H1 (cell line): ENCODE measurements around the gene CELF1. TPM values are rescaled to one million over a fixed set of nuclear protein-coding genes. Genes with fewer than 3 reads are reported as not detected.

ENCODE experiments used
- CTCF ChIA-PET: fragments of 300-600 bp; sonication (Branson Sonifier 250); formaldehyde crosslinking; loops from one replicate; lab custom pipeline; 2021; ENCODE audit not compliant: partially characterized antibody; lab: Charles Lee
- POLR2A ChIA-PET: fragments of 300-600 bp; sonication (Branson Sonifier 250); formaldehyde crosslinking; loops from one replicate; lab custom pipeline; 2021; ENCODE audit warnings: inconsistent platforms; ENCODE audit not compliant: partially characterized antibody; lab: Charles Lee
- DNase-seq, 2 experiments: peaks; one replicate each; pipeline versions ENCODE4 v3.0.0 to v3.0.0-alpha.2; 2010 to 2022; ENCODE audit warnings: low spot score in 2 of 2, low read depth in 1 of 2, mixed read lengths in 1 of 2
- FAIRE-seq: peaks from 2 replicates; lab custom pipeline; 2011; peaks lifted over from hg19 to GRCh38; lab: Jason Lieb, UNC
- H2AFZ ChIP-seq: 2 replicates; pipeline ENCODE4 v1.8.1; 2012; ENCODE audit warnings: low read length, inconsistent platforms
- H2AK5ac ChIP-seq: 2 replicates; pipeline ENCODE4 v1.6.1; 2013; ENCODE audit warnings: low read depth, low read length
- H2BK120ac ChIP-seq: replicated peaks from 2 replicates; pipeline ENCODE3; 2013; ENCODE audit warnings: low read depth, low read length, inconsistent platforms
- H2BK12ac ChIP-seq: 2 replicates; pipeline ENCODE4 v1.6.1; 2013; ENCODE audit warnings: low read depth, low read length
- H2BK15ac ChIP-seq: 2 replicates; pipeline ENCODE4 v1.6.1; 2013; ENCODE audit warnings: low read length
- H2BK20ac ChIP-seq: 2 replicates; pipeline ENCODE4 v1.6.1; 2013; ENCODE audit warnings: low read length
- H2BK5ac ChIP-seq: 2 replicates; pipeline ENCODE4 v1.6.1; 2013; ENCODE audit warnings: low read depth, low read length
- H3K14ac ChIP-seq: 2 replicates; pipeline ENCODE4 v1.6.1; 2013; ENCODE audit warnings: inconsistent platforms; ENCODE audit not compliant: insufficient read length
- H3K18ac ChIP-seq: 2 replicates; pipeline ENCODE4 v1.6.1; 2013; ENCODE audit warnings: low read length; ENCODE audit errors: extremely low read depth
- H3K23ac ChIP-seq: 2 replicates; pipeline ENCODE4 v1.6.1; 2013; ENCODE audit warnings: inconsistent platforms; ENCODE audit not compliant: insufficient read length
- H3K23me2 ChIP-seq: 2 replicates; pipeline ENCODE4 v1.6.1; 2013; ENCODE audit warnings: low read depth, low read length
- H3K27ac ChIP-seq: 2 replicates; pipeline ENCODE4 v1.6.1; 2011; ENCODE audit warnings: low read depth, low read length, inconsistent platforms
- H3K27me3 ChIP-seq, 4 experiments: replicated peaks in 1 of 4; 1 replicate in 1 of 4; 2 replicates in 3 of 4; pipeline versions ENCODE4 v1.6.1 to v1.8.1; 2011 to 2013; ENCODE audit warnings: low read length in 3 of 4, mild to moderate bottlenecking in 3 of 4, inconsistent platforms in 2 of 4, mixed read lengths in 2 of 4, moderate library complexity in 1 of 4; ENCODE audit not compliant: control insufficient read depth in 3 of 4, insufficient read depth in 3 of 4; ENCODE audit errors: extremely low read depth in 1 of 4
- H3K36me3 ChIP-seq, 4 experiments: 2 replicates each; pipeline versions ENCODE4 v1.6.1 to v1.8.1; 2011 to 2013; ENCODE audit warnings: mild to moderate bottlenecking in 4 of 4, low read length in 3 of 4, moderate library complexity in 2 of 4, control low read depth in 1 of 4, inconsistent platforms in 1 of 4; ENCODE audit not compliant: insufficient read depth in 4 of 4, control insufficient read depth in 2 of 4
- H3K4ac ChIP-seq: replicated peaks from 2 replicates; pipeline ENCODE3; 2013; ENCODE audit warnings: low read length, low read depth, mixed read lengths, inconsistent platforms; ENCODE audit not compliant: insufficient read length
- H3K4me1 ChIP-seq, 4 experiments: replicated peaks in 1 of 4; 1 replicate in 1 of 4; 2 replicates in 3 of 4; pipeline versions ENCODE4 v1.6.1 to v1.8.1; 2011 to 2013; ENCODE audit warnings: low read length in 3 of 4, inconsistent platforms in 2 of 4, mixed read lengths in 1 of 4; ENCODE audit not compliant: insufficient read depth in 4 of 4, control insufficient read depth in 3 of 4
- H3K4me2 ChIP-seq, 2 experiments: 2 replicates each; pipeline versions ENCODE4 v1.6.1 to v1.8.1; 2011 to 2013; ENCODE audit warnings: low read depth in 2 of 2, low read length in 2 of 2, control low read depth in 1 of 2, inconsistent platforms in 1 of 2, mild to moderate bottlenecking in 1 of 2; ENCODE audit not compliant: insufficient read depth in 1 of 2
- H3K4me3 ChIP-seq, 4 experiments: fragments of 200-600, 300-600 bp in 1 of 4; sonication (generic), shearing (Covaris generic), sonication (Bioruptor Twin) in 1 of 4; 2 replicates each; pipeline versions ENCODE4 v1.5.1 to v1.8.1; 2011 to 2016; ENCODE audit warnings: low read length in 4 of 4, low read depth in 3 of 4, control low read depth in 2 of 4, inconsistent platforms in 2 of 4, mild to moderate bottlenecking in 2 of 4, mixed read lengths in 1 of 4, moderate library complexity in 1 of 4; ENCODE audit not compliant: insufficient read depth in 2 of 4; ENCODE audit errors: extremely low read depth in 1 of 4
- H3K56ac ChIP-seq: replicated peaks from 2 replicates; pipeline ENCODE3; 2013; ENCODE audit warnings: low read depth, mild to moderate bottlenecking, mixed read lengths, low read length, inconsistent platforms; ENCODE audit not compliant: insufficient read length
- H3K79me1 ChIP-seq: 2 replicates; pipeline ENCODE4 v1.6.1; 2013; ENCODE audit warnings: low read depth, low read length, control low read depth
- H3K79me2 ChIP-seq, 2 experiments: 2 replicates each; pipeline versions ENCODE4 v1.6.1 to v1.8.1; 2012 to 2013; ENCODE audit warnings: low read length in 2 of 2, mild to moderate bottlenecking in 2 of 2, inconsistent platforms in 1 of 2; ENCODE audit not compliant: insufficient read depth in 2 of 2, control insufficient read depth in 1 of 2
- H3K9ac ChIP-seq, 4 experiments: replicated peaks in 1 of 4; 1 replicate in 1 of 4; 2 replicates in 3 of 4; pipeline versions ENCODE4 v1.6.1 to v1.8.1; 2011 to 2013; ENCODE audit warnings: low read depth in 3 of 4, low read length in 3 of 4, control low read depth in 2 of 4, mild to moderate bottlenecking in 2 of 4, moderate library complexity in 2 of 4, inconsistent platforms in 1 of 4; ENCODE audit errors: extremely low read depth in 1 of 4
- H3K9me3 ChIP-seq, 2 experiments: 2 replicates each; pipeline versions ENCODE4 v1.6.1 to v1.8.1; 2012 to 2013; ENCODE audit warnings: mild to moderate bottlenecking in 2 of 2, moderate library complexity in 2 of 2, control low read depth in 1 of 2, inconsistent platforms in 1 of 2, low read depth in 1 of 2, low read length in 1 of 2, mixed read lengths in 1 of 2; ENCODE audit not compliant: insufficient read depth in 2 of 2
- H4K20me1 ChIP-seq, 2 experiments: replicated peaks in 1 of 2; 2 replicates each; pipeline versions ENCODE3 to v1.8.1; 2011 to 2013; ENCODE audit warnings: inconsistent platforms in 2 of 2, low read length in 2 of 2, mild to moderate bottlenecking in 1 of 2; ENCODE audit not compliant: insufficient read depth in 2 of 2, control insufficient read depth in 1 of 2
- H4K5ac ChIP-seq: 2 replicates; pipeline ENCODE4 v1.6.1; 2013; ENCODE audit warnings: low read length, low read depth, mixed read lengths, inconsistent platforms; ENCODE audit not compliant: insufficient read length
- H4K8ac ChIP-seq: 2 replicates; pipeline ENCODE4 v1.8.0; 2013; ENCODE audit warnings: mild to moderate bottlenecking, moderate library complexity, low read length, inconsistent platforms; ENCODE audit not compliant: insufficient read depth; ENCODE audit errors: extremely low read depth
- H4K91ac ChIP-seq: replicated peaks from 2 replicates; pipeline ENCODE3; 2013; ENCODE audit warnings: low read length, mixed read lengths, inconsistent platforms; ENCODE audit not compliant: insufficient read length
- CBX5 ChIP-seq: fragments of 300-800, 300-1000 bp; sonication (generic); IDR thresholded peaks from 2 replicates; pipeline ENCODE4 v1.7.1; 2016; ENCODE audit warnings: antibody characterized with exemption, low read length, low read depth
- CBX8 ChIP-seq: fragments of 300-800, 300-1000 bp; sonication (generic); IDR thresholded peaks from 2 replicates; pipeline ENCODE4 v1.7.1; 2016; ENCODE audit warnings: low read depth, low read length, borderline replicate concordance
- CTBP2 ChIP-seq: IDR thresholded peaks from 2 replicates; pipeline ENCODE4 v1.7.0; 2011; ENCODE audit warnings: borderline replicate concordance, mild to moderate bottlenecking, moderate library complexity, mixed read lengths, low read length; ENCODE audit not compliant: insufficient read depth, insufficient read length
- HDAC6 ChIP-seq: IDR thresholded peaks from one replicate; pipeline ENCODE4 v1.7.1; 2012; ENCODE audit warnings: low read depth, mild to moderate bottlenecking, inconsistent platforms, low read length, moderate library complexity
- KDM1A ChIP-seq: fragments of 200-600, 300-600 bp; sonication (generic); IDR thresholded peaks from 2 replicates; pipeline ENCODE4 v1.7.1; 2016; ENCODE audit warnings: mild to moderate bottlenecking, low read length, borderline replicate concordance
- NRF1 ChIP-seq: IDR thresholded peaks from 2 replicates; pipeline ENCODE4 v1.6.1; 2011; ENCODE audit warnings: mild to moderate bottlenecking, low read depth, low read length, improper control_type of control experiment
- PHF8 ChIP-seq: fragments of 200-600 bp; sonication (generic); conservative IDR thresholded peaks from 2 replicates; pipeline ENCODE4 v1.7.1; 2012; ENCODE audit warnings: low read depth, mild to moderate bottlenecking, inconsistent platforms, low read length, moderate library complexity
- POLR2A ChIP-seq, 2 experiments: IDR thresholded peaks; 1 replicate in 1 of 2; 2 replicates in 1 of 2; pipeline ENCODE4 v1.6.1; 2011; ENCODE audit warnings: low read depth in 2 of 2, low read length in 2 of 2, mild to moderate bottlenecking in 2 of 2; ENCODE audit errors: control extremely low read depth in 1 of 2
- SIX5 ChIP-seq: IDR thresholded peaks from 2 replicates; pipeline ENCODE4 v1.6.1; 2011; ENCODE audit warnings: mild to moderate bottlenecking, low read depth, low read length
- TBP ChIP-seq: IDR thresholded peaks from 2 replicates; pipeline ENCODE4 v1.6.1; 2011; ENCODE audit warnings: low read depth, low read length, improper control_type of control experiment
- TEAD4 ChIP-seq: IDR thresholded peaks from 2 replicates; pipeline ENCODE4 v1.6.1; 2012; ENCODE audit warnings: low read depth, low read length, inconsistent platforms, mixed read lengths
- USF2 ChIP-seq: IDR thresholded peaks from 2 replicates; pipeline ENCODE4 v1.6.1; 2011; ENCODE audit warnings: low read length, improper control_type of control experiment
- ZNF274 ChIP-seq: IDR thresholded peaks from 2 replicates; pipeline ENCODE4 v1.7.0; 2012; ENCODE audit warnings: low read length, borderline replicate concordance; ENCODE audit errors: extremely low read depth
- WGBS, 2 experiments: shearing (Covaris generic) in 1 of 2; methylation state at CpG; one replicate each; pipeline versions ENCODE4 v1.1.6 to v1.1.7; 2013 to 2015; ENCODE audit warnings: low lambda C conversion rate in 2 of 2, mixed read lengths in 2 of 2, inconsistent platforms in 1 of 2, low coverage in 1 of 2, missing lambda C conversion rate in 1 of 2; ENCODE audit not compliant: insufficient replicate concordance in 2 of 2, insufficient coverage in 1 of 2, insufficient read length in 1 of 2; ENCODE audit errors: extremely low coverage in 1 of 2, missing lambda C conversion rate in 1 of 2; 5-methylcytosine and 5-hydroxymethylcytosine counted together
- polyA plus RNA-seq, 7 experiments: library from polyadenylated mRNA; depleted of rRNA in 3 of 7; stranded (reverse) in 5 of 7; unstranded in 2 of 7; fragments of >200 nt in 5 of 7; fragments of 200-250 nt in 2 of 7; gene quantifications; 1 replicate in 5 of 7; 2 replicates in 1 of 7; 4 replicates in 1 of 7; pipeline versions ENCODE4 v1.2.1 to v1.2.3, GENCODE V29; 2011 to 2013; ENCODE audit warnings: missing spikeins in 2 of 7, mixed read lengths in 2 of 7
- total RNA-seq: library from RNA; stranded (reverse); fragmentation: NEBNext Ultra II Directional; extraction: Animal tissue kit (Norgen Biotek cat#: 25700); gene quantifications from 2 replicates; pipeline ENCODE4 v1.2.1, GENCODE V29; 2021

CELF1 gene
- total and polyA plus RNA-seq, 2 of the 8 experiments (the other 6 are each of a cell fraction or from before 2014, with no cell fraction given) = 131 to 197 TPM

- Histone ChIP-seq H3K4me3 (no peak overlapping the region), H4K20me1 (peaks cover 4 to 19% of the 10 kb centered on the region in 2 experiments), H3K9ac (no peak overlapping the region), H2BK120ac (no peak overlapping the region), H3K79me2 (peaks cover 9 to 98% of the 10 kb centered on the region in 2 experiments), H2BK20ac (no peak overlapping the region), H3K4me2 (no peak overlapping the region), H2BK12ac (no peak overlapping the region), H3K79me1 (peaks cover 21% of the 10 kb centered on the region), H3K4me1 (peaks cover 0 to 12% (median 2%) of the 10 kb centered on the region in 4 experiments; a peak in 5 of 7 replicates), H4K5ac (no peak overlapping the region), H3K36me3 (peaks cover 0 to 16% (median 0%) of the 10 kb centered on the region in 4 experiments; a peak in 2 of 8 replicates), H3K56ac (no peak overlapping the region), H3K18ac (no peak overlapping the region), H2BK5ac (no peak overlapping the region), H2BK15ac (no peak overlapping the region), H3K4ac (no peak overlapping the region), H4K91ac (no peak overlapping the region), H3K9me3 (no peaks in the 10 kb centered on the region), H3K27ac (no peak overlapping the region), H4K8ac (no peak overlapping the region), H3K23ac (no peak overlapping the region), H3K27me3 (no peaks in the 10 kb centered on the region), H3K23me2 (no peaks in the 10 kb centered on the region; the same call in 1 of the 2 replicates), H2AFZ (no peak overlapping the region), H2AK5ac (no peak overlapping the region), H3K14ac (no peak overlapping the region)
- no peak for DNase-seq
- FAIRE-seq = no peak
- POLR2A ChIA-PET = interaction anchor here (0.9 to 1.8 kb wide), 4 partner anchors 9 to 53 kb away, joined by 3 to 5 read pairs (median 4); no protein-coding TSS in a partner anchor
- 90% methylated on average over 4 of the region's 4 CpGs; no CpG with 5 or more reads in 1 of the 2 experiments for WGBS, 2 experiments
- CTCF ChIA-PET = interaction anchor here (0.8 to 1.9 kb wide), 4 partner anchors 8 to 118 kb away, joined by 3 to 7 read pairs (median 4); no protein-coding TSS in a partner anchor
- no peak for TF ChIP-seq POLR2A (IDR thresholded peaks at IDR 0.05; ENCODE audit: control extremely low read depth in 1 of 2, low read depth in 2 of 2, low read length in 2 of 2)
- TF ChIP-seq CTBP2 = no peak
- no peak for TF ChIP-seq ZNF274
- TF ChIP-seq KDM1A = no peak
- TF ChIP-seq NRF1 = no peak
- no peak for TF ChIP-seq CBX8
- TF ChIP-seq CBX5 = no peak
- no peak for TF ChIP-seq TEAD4
- TF ChIP-seq PHF8 = no peak
- TF ChIP-seq USF2 = no peak
- TF ChIP-seq SIX5 = no peak
- no peak for TF ChIP-seq TBP
- TF ChIP-seq HDAC6 = no peak
These were observed 54.3 kb downstream of the CELF1 start for GRCh38 chr11:47498584-47499152.
